Effector memory CD8-positive, alpha-beta T cell (primary cell): ENCODE data around the gene CYP8B1.

Experiments
- ATAC-seq: fragments of 150-1000 bp; cut with Tn5 transposase; replicated peaks from 2 replicates; pipeline ENCODE4 v1.10.0; 2021; ENCODE audit warnings: mild to moderate bottlenecking, moderate library complexity
- DNase-seq, 3 experiments: peaks; one replicate each; pipeline ENCODE4 v3.0.0; 2021
- H3K27ac Mint-ChIP-seq, 2 donors: one replicate each; pipeline ENCODE4 v1.8.0; 2022; ENCODE audit warnings: mild to moderate bottlenecking in 2 of 2, mixed read lengths in 2 of 2, moderate library complexity in 2 of 2
- H3K27me3 Mint-ChIP-seq, 2 donors: one replicate each; pipeline ENCODE4 v1.8.0; 2022; ENCODE audit warnings: mixed read lengths in 2 of 2
- H3K36me3 Mint-ChIP-seq: one replicate; pipeline ENCODE4 v1.8.0; 2022; ENCODE audit warnings: mild to moderate bottlenecking, moderate library complexity, mixed read lengths; ENCODE audit not compliant: insufficient read depth
- H3K4me1 Mint-ChIP-seq, 2 donors: one replicate each; pipeline ENCODE4 v1.8.0; 2022; ENCODE audit warnings: low read depth in 2 of 2, mixed read lengths in 2 of 2
- H3K4me3 Mint-ChIP-seq, 2 donors: one replicate each; pipeline ENCODE4 v1.8.0; 2022; ENCODE audit warnings: mild to moderate bottlenecking in 2 of 2, mixed read lengths in 2 of 2, moderate library complexity in 2 of 2
- H3K9me3 Mint-ChIP-seq, 2 donors: one replicate each; pipeline ENCODE4 v1.8.0; 2022; ENCODE audit warnings: mixed read lengths in 2 of 2

CYP8B1 gene

DNA sequence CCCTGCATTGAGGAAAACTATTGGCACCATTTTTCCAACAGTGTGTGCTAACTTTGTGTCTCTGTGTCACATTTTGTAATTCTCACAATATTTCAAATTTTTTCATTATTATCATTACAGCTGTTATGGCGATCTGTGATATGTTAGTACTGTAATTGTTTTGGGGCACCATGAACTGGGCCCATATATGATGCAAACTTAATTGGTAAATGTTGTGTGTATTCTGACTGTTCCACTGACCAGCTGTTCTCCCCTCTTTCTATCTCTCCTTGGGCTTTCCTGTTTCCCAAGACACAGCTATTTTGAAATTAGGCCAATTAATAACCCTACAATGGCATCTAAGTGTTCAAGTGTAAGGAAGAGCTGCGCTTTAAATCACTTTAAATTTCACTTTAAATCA lies 2.2 kb upstream of the CYP8B1 start:
- DNase-seq (no peak), ATAC-seq (no peak)
- H3K4me1 Mint-ChIP-seq: peaks cover 8 to 12% of the 10 kb centered on the region in 2 donors
- no peak overlapping the region for H3K27ac Mint-ChIP-seq
- H3K36me3 Mint-ChIP-seq: no peaks in the 10 kb centered on the region
- no peak overlapping the region for H3K4me3 Mint-ChIP-seq
- H3K27me3 Mint-ChIP-seq: peaks cover under 1 to 8% of the 10 kb centered on the region in 2 donors
- no peaks in the 10 kb centered on the region for H3K9me3 Mint-ChIP-seq

DNA sequence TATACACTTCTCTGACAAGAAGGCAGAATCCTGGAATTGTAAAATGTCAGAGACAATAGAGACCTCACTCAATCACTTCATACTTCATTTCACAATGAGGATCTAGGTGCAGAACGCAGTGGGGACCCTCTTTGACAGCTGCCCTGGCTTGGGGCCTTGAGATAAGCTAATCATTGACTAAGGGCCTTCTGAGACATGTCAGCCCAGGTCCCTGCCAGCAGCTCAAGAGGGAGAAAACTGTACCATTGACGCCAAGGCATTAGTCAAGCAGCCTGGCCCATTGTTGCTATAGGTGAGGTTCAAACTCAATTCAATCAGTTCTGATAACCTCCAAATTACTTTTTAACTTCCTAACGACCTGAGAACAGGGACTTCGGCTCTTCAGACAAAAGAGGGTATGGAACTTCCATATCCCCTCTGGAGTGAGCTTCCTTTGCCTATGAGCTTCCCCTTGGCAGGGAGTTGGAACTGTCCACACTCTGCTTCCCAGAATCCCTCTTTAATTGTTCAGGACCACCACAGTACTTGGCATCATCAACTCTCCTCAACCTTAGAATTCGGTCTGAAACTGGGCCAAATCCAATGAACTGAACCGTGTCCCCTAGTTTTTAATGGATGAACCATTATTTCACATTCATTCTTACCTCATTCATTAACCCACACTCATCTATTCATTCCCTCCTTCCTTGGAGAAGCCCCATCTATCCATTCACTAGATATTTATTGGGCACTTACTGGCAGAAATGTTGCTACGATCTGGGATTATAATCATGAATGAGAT lies 1.5 kb upstream of the CYP8B1 start:
- Mint-ChIP-seq H3K36me3 (no peaks in the 10 kb centered on the region), H3K9me3 (no peaks in the 10 kb centered on the region), H3K4me3 (no peak overlapping the region), H3K27ac (no peak overlapping the region), H3K27me3 (peaks cover 8 to 15% of the 10 kb centered on the region in 2 donors), H3K4me1 (peaks cover 8 to 12% of the 10 kb centered on the region in 2 donors)
- no peak for DNase-seq
- ATAC-seq: no peak

DNA sequence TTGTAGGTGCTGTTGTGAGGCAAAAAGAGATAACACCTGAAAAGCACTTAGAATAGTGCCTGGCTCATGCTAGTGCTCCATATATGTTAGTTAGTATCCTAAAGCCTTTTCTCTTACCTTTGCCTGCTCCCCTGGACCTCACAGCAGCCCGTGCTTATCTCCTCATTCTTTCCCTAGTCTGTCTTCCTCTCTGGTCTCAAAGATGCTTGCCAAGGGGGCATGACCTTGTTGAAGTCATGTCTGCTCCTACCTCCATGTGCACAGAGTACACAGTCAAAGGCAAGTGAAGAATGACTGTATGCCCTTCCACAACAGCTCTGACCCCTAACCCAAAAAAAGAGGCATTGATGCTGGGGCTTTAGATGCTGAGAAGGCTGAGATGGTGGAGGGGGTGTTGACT lies 722 bp upstream of the CYP8B1 start:
- Mint-ChIP-seq H3K4me1 (peaks cover 7 to 10% of the 10 kb centered on the region in 2 donors), H3K9me3 (no peaks in the 10 kb centered on the region), H3K27ac (no peak overlapping the region), H3K36me3 (no peaks in the 10 kb centered on the region), H3K27me3 (peaks cover 9 to 19% of the 10 kb centered on the region in 2 donors), H3K4me3 (no peak overlapping the region)
- ATAC-seq: no peak
- no peak for DNase-seq

DNA sequence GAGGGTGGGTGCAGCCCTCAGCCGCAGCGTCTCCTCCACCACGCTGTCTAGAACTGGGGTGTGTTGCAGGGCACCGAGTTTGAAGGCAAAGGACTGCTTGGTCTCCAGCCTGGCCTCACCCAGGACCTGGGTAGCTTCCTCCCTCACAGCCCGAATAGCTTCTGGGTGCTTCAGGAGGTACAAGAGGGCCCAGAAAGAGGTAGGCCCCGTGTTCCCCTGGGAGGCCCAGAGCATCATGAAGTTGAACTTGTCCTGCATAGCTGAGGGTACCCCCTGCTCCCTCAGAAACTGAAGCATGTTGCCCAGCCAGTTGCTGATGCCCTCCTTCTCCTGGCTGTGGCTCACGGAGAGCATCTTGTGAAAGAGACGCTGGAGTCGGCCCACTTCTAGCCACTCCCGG lies 930 bp downstream of the CYP8B1 start:
- ATAC-seq (no peak), DNase-seq (no peak)
- Mint-ChIP-seq H3K9me3 (no peaks in the 10 kb centered on the region), H3K27ac (no peak overlapping the region), H3K4me3 (no peak overlapping the region), H3K27me3 (peaks cover 9 to 19% of the 10 kb centered on the region in 2 donors), H3K36me3 (no peaks in the 10 kb centered on the region), H3K4me1 (no peaks in the 10 kb centered on the region)

DNA sequence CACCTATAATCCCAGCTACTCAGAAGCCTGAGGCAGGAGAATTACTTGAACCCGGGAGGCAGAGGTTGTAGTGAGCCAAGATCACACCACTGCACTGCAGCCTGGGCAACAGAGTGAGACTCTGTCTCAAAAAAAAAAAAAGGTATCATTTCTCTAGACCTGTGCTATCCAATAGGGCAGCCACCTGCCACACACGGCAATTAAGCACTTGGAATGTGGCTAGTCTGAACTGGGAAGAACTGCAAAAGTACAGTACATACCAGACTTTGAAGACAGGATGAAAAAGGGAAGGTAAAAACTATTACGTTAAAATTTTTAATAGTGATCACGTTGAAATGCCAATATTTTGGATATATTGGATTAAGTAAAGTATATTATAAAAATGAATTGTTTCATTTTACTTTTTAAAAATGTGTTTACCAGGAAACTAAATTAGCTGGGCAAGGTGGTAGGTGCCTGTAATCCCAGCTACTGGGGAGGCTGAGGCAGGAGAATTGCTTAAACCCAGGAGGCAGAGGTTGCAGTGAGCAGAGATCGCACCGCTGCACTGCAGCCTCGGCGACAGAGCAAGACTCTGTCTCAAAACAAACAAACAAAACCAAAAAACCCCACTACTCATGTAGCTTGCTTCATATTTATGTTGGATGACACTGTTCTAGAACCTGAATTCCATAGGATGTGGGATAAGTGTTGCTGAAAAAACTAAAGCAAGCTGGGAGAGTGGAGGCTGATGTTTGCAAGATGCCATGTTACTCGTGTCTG lies 2.3 kb downstream of the CYP8B1 start:
- H3K4me3 Mint-ChIP-seq: no peak overlapping the region
- ATAC-seq: no peak
- H3K9me3 Mint-ChIP-seq: no peaks in the 10 kb centered on the region
- H3K36me3 Mint-ChIP-seq: no peaks in the 10 kb centered on the region
- no peak for DNase-seq
- no peaks in the 10 kb centered on the region for H3K4me1 Mint-ChIP-seq
- peaks cover 9 to 28% of the 10 kb centered on the region in 2 donors for H3K27me3 Mint-ChIP-seq
- no peak overlapping the region for H3K27ac Mint-ChIP-seq

DNA sequence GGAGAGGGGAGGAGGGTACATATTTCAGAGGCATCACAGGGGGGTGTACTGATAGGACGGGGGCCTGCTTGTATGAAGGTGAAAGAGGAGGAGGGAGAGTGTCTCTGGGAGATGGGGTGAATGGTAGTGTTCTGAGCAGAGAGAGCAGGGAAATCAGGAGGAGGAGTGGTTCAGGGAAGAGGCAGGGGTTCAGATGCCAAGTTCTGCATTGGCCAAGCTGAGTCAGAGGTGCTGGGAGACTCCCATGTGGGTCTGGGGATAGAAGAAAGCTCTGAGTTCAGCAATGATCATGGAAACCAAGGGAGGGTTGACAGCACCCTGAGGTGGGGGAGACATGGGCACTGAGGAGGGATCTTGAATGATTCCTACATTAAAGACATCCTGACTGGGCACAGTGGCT lies 3.0 kb downstream of the CYP8B1 start:
- ATAC-seq: no peak
- DNase-seq: no peak
- no peak overlapping the region for H3K4me3 Mint-ChIP-seq
- H3K27me3 Mint-ChIP-seq: peaks cover 9 to 28% of the 10 kb centered on the region in 2 donors
- H3K4me1 Mint-ChIP-seq: no peaks in the 10 kb centered on the region
- no peaks in the 10 kb centered on the region for H3K36me3 Mint-ChIP-seq
- no peaks in the 10 kb centered on the region for H3K9me3 Mint-ChIP-seq
- H3K27ac Mint-ChIP-seq: no peak overlapping the region

DNA sequence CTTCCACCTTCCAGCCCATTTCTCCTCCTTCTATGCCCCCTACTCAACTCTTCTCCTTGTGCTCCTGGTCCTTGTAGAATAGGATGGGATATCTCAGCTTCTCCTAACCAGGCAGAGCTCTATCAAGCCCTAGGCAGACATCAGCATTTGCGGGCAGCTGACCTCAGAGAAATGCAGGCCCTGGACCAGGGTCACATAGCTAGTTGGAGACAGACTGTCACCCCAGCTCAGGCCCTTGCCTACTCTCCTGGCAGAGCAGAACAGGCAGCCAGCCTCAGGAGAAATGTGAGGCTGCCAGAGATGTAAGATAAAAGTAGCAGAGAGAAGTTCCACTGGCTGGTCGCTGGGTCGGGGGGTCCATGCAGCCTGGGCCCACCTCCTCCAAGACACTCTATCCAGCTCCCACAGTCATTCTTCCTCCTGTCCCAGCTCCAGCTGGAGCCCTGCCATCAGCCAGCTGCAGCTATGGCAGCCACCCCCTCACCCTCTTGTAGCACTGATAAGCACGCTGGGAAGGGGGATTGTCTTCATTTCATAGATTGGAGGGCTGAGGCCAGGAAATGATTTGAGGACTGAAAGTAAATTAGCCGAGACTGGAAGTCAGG lies 4.0 kb downstream of the CYP8B1 start:
- H3K36me3 Mint-ChIP-seq: no peaks in the 10 kb centered on the region
- H3K27me3 Mint-ChIP-seq: peaks cover 9 to 28% of the 10 kb centered on the region in 2 donors
- H3K4me1 Mint-ChIP-seq: no peaks in the 10 kb centered on the region
- ATAC-seq: no peak
- no peak for DNase-seq
- H3K9me3 Mint-ChIP-seq: no peaks in the 10 kb centered on the region
- H3K27ac Mint-ChIP-seq: no peak overlapping the region
- no peak overlapping the region for H3K4me3 Mint-ChIP-seq

DNA sequence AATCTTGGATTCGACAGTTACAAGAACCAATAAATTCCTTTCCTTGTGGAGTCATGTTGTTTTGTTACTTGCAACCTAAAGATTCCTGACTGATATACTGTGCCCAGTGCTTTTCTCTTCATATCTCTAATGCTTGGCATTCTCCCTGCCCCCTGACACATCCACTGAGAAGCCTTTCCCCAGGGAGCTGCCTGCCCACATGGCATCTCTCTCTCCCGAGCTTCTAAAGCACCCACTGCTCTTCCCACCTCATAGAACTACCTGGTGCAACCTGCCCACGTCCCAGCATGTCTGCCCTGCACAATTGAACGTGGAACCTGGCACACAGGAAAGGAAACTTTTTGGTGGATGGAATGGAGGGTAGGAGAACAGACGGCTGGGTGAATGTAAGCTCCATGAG lies 6.8 kb downstream of the CYP8B1 start:
- DNase-seq: no peak
- Mint-ChIP-seq H3K27ac (no peak overlapping the region), H3K9me3 (no peaks in the 10 kb centered on the region), H3K4me1 (no peaks in the 10 kb centered on the region), H3K27me3 (peaks cover 9 to 24% of the 10 kb centered on the region in 2 donors), H3K36me3 (no peaks in the 10 kb centered on the region), H3K4me3 (no peak overlapping the region)
- no peak for ATAC-seq

DNA sequence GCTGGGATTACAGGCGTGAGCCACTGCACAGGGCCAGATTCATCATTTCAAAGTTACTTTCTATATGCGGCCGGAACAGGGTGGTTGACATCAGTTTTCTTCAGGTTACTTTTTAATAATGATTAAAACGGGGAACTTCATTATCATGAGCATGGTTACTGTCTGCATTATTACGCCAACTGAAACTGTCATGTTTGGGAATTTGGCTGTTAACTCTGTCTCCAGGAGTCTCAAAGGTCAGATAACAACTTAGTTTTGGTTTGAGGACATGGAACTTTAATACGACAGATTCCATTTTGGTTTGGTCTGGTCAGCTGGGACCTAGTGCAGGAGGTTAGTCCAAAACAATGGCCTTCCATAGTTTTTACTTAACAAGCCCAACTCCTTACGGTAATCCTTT lies 8.5 kb downstream of the CYP8B1 start:
- no peak for ATAC-seq
- H3K9me3 Mint-ChIP-seq: no peaks in the 10 kb centered on the region
- no peak overlapping the region for H3K27ac Mint-ChIP-seq
- no peaks in the 10 kb centered on the region for H3K36me3 Mint-ChIP-seq
- H3K4me1 Mint-ChIP-seq: no peaks in the 10 kb centered on the region
- no peak overlapping the region for H3K4me3 Mint-ChIP-seq
- no peak for DNase-seq
- H3K27me3 Mint-ChIP-seq: peaks cover 1 to 13% of the 10 kb centered on the region in 2 donors

DNA sequence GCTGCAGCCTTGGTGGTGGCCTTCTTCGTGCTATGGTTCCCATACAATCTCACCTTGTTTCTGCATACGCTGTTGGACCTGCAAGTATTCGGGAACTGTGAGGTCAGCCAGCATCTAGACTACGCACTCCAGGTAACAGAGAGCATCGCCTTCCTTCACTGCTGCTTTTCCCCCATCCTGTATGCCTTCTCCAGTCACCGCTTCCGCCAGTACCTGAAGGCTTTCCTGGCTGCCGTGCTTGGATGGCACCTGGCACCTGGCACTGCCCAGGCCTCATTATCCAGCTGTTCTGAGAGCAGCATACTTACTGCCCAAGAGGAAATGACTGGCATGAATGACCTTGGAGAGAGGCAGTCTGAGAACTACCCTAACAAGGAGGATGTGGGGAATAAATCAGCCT lies 10.4 kb downstream of the CYP8B1 start:
- no peaks in the 10 kb centered on the region for H3K4me1 Mint-ChIP-seq
- no peak for ATAC-seq
- DNase-seq: no peak
- H3K27ac Mint-ChIP-seq: no peak overlapping the region
- H3K4me3 Mint-ChIP-seq: no peak overlapping the region
- H3K27me3 Mint-ChIP-seq: peaks cover 8 to 17% of the 10 kb centered on the region in 2 donors
- H3K9me3 Mint-ChIP-seq: no peaks in the 10 kb centered on the region
- no peaks in the 10 kb centered on the region for H3K36me3 Mint-ChIP-seq

DNA sequence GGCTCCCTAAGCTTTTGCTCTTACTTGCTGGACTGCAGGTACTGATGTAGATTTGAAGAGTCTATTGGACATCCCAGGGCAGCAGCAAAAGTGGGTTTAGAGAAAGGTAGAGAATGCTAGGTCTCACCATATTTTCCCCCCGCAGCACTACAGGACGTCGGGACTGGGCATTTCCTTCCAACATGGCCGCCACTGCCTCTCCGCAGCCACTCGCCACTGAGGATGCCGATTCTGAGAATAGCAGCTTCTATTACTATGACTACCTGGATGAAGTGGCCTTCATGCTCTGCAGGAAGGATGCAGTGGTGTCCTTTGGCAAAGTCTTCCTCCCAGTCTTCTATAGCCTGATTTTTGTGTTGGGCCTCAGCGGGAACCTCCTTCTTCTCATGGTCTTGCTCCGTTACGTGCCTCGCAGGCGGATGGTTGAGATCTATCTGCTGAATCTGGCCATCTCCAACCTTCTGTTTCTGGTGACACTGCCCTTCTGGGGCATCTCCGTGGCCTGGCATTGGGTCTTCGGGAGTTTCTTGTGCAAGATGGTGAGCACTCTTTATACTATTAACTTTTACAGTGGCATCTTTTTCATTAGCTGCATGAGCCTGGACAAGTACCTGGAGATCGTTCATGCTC lies 11.2 kb downstream of the CYP8B1 start:
- Mint-ChIP-seq H3K9me3 (no peaks in the 10 kb centered on the region), H3K4me3 (no peak overlapping the region), H3K27me3 (peaks cover 8 to 21% of the 10 kb centered on the region in 2 donors), H3K36me3 (no peaks in the 10 kb centered on the region), H3K27ac (no peak overlapping the region), H3K4me1 (no peaks in the 10 kb centered on the region)
- no peak for ATAC-seq
- no peak for DNase-seq

DNA sequence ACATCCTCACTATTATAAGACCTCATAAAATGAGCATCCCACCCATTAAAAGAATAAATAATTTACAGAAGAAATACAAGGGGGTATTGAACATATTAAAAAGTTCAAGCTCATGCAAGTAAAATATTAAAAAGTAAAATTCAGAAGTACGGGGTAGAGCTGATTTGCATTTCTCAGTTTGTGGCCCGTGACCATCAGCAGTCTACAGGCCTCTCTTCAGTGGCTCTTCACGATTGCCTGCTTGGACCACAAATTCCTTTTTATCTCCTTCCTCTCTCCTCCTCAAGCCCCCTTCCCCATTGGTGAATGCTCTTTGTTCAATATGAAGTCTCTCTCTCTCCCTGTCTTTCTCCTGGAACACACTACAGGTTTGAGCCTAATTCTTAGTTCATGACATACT lies 19.1 kb downstream of the CYP8B1 start:
- DNase-seq: no peak
- H3K4me1 Mint-ChIP-seq: no peaks in the 10 kb centered on the region
- H3K27me3 Mint-ChIP-seq: peaks cover 22 to 53% of the 10 kb centered on the region in 2 donors
- ATAC-seq: no peak
- no peak overlapping the region for H3K27ac Mint-ChIP-seq
- no peaks in the 10 kb centered on the region for H3K9me3 Mint-ChIP-seq
- no peak overlapping the region for H3K4me3 Mint-ChIP-seq
- H3K36me3 Mint-ChIP-seq: no peaks in the 10 kb centered on the region

DNA sequence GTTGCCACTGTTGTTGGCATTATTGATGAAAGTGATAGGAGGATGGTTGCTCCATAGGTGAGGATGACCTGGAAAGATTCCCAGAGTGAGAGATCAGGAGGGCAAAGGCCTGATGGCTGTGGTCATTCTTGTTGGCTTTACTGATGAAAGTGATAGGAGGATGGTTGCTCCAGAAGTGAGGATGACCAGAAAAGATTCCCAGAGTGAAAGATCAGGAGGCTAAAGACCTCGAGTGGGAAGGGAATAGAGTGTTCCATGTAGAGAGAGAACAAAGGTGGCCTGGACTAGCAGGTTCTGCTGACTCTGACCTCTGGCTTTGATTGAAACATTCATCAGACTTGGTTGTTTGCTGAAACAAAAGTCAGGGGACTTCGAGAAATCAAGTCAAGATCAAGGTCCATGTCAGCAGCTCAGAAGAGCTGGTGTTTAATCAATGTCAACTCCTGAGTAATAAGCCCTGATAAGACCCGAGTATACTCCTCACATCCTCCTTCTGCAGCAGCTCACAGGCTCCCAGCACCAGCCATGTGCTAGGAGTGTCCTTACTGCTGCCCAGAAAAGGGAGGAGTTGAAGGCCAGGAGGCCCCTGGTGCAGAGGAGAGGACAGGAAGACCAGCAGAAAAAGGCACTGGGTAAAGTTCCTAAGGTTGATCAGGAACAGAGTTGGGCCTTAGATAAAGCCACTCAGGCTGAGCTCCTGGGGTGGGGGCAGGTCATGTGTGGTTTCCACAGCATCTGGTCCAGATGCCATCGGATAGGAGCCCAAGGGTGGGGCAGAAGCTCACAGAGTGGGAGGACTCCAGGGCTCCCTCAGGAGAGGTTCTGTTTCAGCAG lies 19.9 kb downstream of the CYP8B1 start:
- H3K4me3 Mint-ChIP-seq: no peak overlapping the region
- no peaks in the 10 kb centered on the region for H3K4me1 Mint-ChIP-seq
- H3K36me3 Mint-ChIP-seq: no peaks in the 10 kb centered on the region
- ATAC-seq (no peak), DNase-seq (no peak)
- H3K27ac Mint-ChIP-seq: no peak overlapping the region
- no peaks in the 10 kb centered on the region for H3K9me3 Mint-ChIP-seq
- peaks cover 18 to 47% of the 10 kb centered on the region in 2 donors for H3K27me3 Mint-ChIP-seq
